Adrenal gland (tissue), 12 donors: Measurements from ENCODE around the gene AFDN. TPM values are rescaled to one million over a fixed set of nuclear protein-coding genes. Genes with fewer than 3 reads are reported as not detected.

Experiments used
- DNase-seq, 7 donors: peaks; one replicate each; pipeline ENCODE4 v3.0.0-alpha.2; 2019 to 2020
- H3K27ac ChIP-seq, 5 donors: fragments of 200-600 bp; sonication (generic) in 4 of 5; 1 replicate in 3 of 5; 2 replicates in 2 of 5; pipeline versions ENCODE4 v1.5.1 to v1.8.0; 2016 to 2020; ENCODE audit warnings: mild to moderate bottlenecking in 1 of 5
- H3K27me3 ChIP-seq: fragments of 200-600 bp; 2 replicates; pipeline ENCODE4 v1.8.0; 2021
- H3K36me3 ChIP-seq, 2 donors: fragments of 200-600 bp; replicated peaks in 1 of 2; 1 replicate in 1 of 2; 2 replicates in 1 of 2; pipeline versions ENCODE4 v1.5.1 to v1.8.0; 2018 to 2022
- H3K4me1 ChIP-seq, 2 donors: fragments of 200-600 bp; replicated peaks in 1 of 2; 1 replicate in 1 of 2; 2 replicates in 1 of 2; pipeline versions ENCODE4 v1.5.1 to v1.8.0; 2018 to 2021
- H3K4me3 ChIP-seq, 4 donors: fragments of 200-600 bp; sonication (generic) in 3 of 4; one replicate each; pipeline ENCODE4 v1.5.1; 2016 to 2018
- H3K9me3 ChIP-seq, 3 donors: fragments of 200-600 bp; sonication (generic) in 1 of 3; replicated peaks in 1 of 3; 1 replicate in 2 of 3; 2 replicates in 1 of 3; pipeline versions ENCODE4 v1.5.1 to v1.8.0; 2016 to 2021
- CTCF ChIP-seq, 6 experiments: fragments of 450-650 bp in 4 of 6; fragments of 200-600 bp in 2 of 6; sonication (generic) in 1 of 6; IDR thresholded peaks; 1 replicate in 5 of 6; 2 replicates in 1 of 6; pipeline versions ENCODE4 v1.5.1 to v1.8.0; 2016 to 2021; ENCODE audit warnings: antibody characterized with exemption in 6 of 6, mild to moderate bottlenecking in 2 of 6, moderate library complexity in 1 of 6
- POLR2A ChIP-seq, 2 donors: fragments of 450-650 bp; IDR thresholded peaks; one replicate each; pipeline ENCODE4 v1.6.1; 2017; ENCODE audit warnings: antibody characterized with exemption in 2 of 2, mild to moderate bottlenecking in 2 of 2, moderate library complexity in 1 of 2
- WGBS, 4 donors: extraction: QIAGEN DNeasy Blood & Tissue Kit in 2 of 4; methylation state at CpG; one replicate each; pipeline versions ENCODE4 v1.1.5 to v1.1.7; 2013 to 2017; 5-methylcytosine and 5-hydroxymethylcytosine counted together
- intact Hi-C, 2 donors: fragments of 100-400 bp; cut with DNase I; formaldehyde crosslinking; loops; one replicate each; pipeline versions ENCODE4 v1.14.1 to v1.15.0; 2022 to 2023
- polyA plus RNA-seq, 3 donors: library from polyadenylated mRNA; stranded (reverse); fragments of 200-250 nt in 2 of 3; fragments of 350-450 nt in 1 of 3; fragmentation: Illumina TruSeq in 1 of 3; extraction: RNeasy Lipid Tissue Mini Kit (QIAGEN cat#74804) in 1 of 3; gene quantifications; one replicate each; pipeline ENCODE4 v1.2.3, GENCODE V29; 2013 to 2014
- total RNA-seq, 9 donors: library from RNA; depleted of rRNA in 4 of 9; stranded (reverse); fragments of >200 nt in 4 of 9; fragments of 120-200 nt in 1 of 9; fragmentation: NEBNext Ultra II Directional in 1 of 9; extraction: Animal tissue kit (Norgen Biotek cat#: 25700) in 1 of 9; gene quantifications; one replicate each; pipeline versions ENCODE4 v1.1.0 to v1.2.4, GENCODE V29; 2013 to 2023
- donor health status: healthy with polysubstance abuse.
- donor health status: Bipolar disorder and iron deficiency.
- donor health status: DM: yes; HTN: yes; CAD: no.
- donor health status: DM: no; HTN: no; CAD: no.
- donor health status: DM: no; HTN: no; CAD: no.
- donor health status: DM: yes; HTN: yes; CAD: no.

Gene AFDN
- total and polyA plus RNA-seq, 12 donors, result 15.2 to 47.1 (median 39.3) TPM

GRCh38 chr6:167944130-167944529 lies 117.4 kb downstream of the AFDN start:
- Histone ChIP-seq H3K9me3 (no peaks in the 10 kb centered on the region), H3K27me3 (no peaks in the 10 kb centered on the region), H3K27ac (no peak overlapping the region), H3K4me1 (no peaks in the 10 kb centered on the region), H3K36me3 (peaks cover 0 to 37% of the 10 kb centered on the region in 2 donors), H3K4me3 (no peak overlapping the region)
- no peak for DNase-seq
- WGBS, 4 donors, result 96 to 100% (median 97%) methylated on average over 4 of the region's 4 CpGs
- TF ChIP-seq POLR2A (IDR thresholded peaks at IDR 0.05), result no peak
- intact Hi-C loops, result no loop called here

GRCh38 chr6:167946007-167946406 lies 119.3 kb downstream of the AFDN start:
- Histone ChIP-seq H3K4me3 (no peak overlapping the region), H3K4me1 (no peaks in the 10 kb centered on the region), H3K27me3 (no peaks in the 10 kb centered on the region), H3K27ac (no peak overlapping the region), H3K9me3 (no peaks in the 10 kb centered on the region), H3K36me3 (peaks cover 0 to 54% of the 10 kb centered on the region in 2 donors)
- no peak for DNase-seq
- intact Hi-C loops, result no loop called here
- 93 to 97% (median 96%) methylated on average over 11 of the region's 11 CpGs for WGBS, 4 donors
- TF ChIP-seq CTCF (IDR thresholded peaks at IDR 0.05), result no peak
- no peak for TF ChIP-seq POLR2A (IDR thresholded peaks at IDR 0.05)

GRCh38 chr6:167946604-167947003 lies 119.9 kb downstream of the AFDN start:
- no peak overlapping the region for H3K27ac ChIP-seq
- H3K4me1 ChIP-seq, result no peaks in the 10 kb centered on the region
- no peak overlapping the region for H3K4me3 ChIP-seq
- intact Hi-C loops, result no loop called here
- WGBS, 4 donors, result 78 to 83% (median 81%) methylated on average over 5 of the region's 5 CpGs
- no peak for DNase-seq
- peaks cover 0 to 60% of the 10 kb centered on the region in 2 donors for H3K36me3 ChIP-seq
- H3K27me3 ChIP-seq, result no peaks in the 10 kb centered on the region
- H3K9me3 ChIP-seq, result no peaks in the 10 kb centered on the region
- TF ChIP-seq POLR2A (IDR thresholded peaks at IDR 0.05) (no peak), CTCF (IDR thresholded peaks at IDR 0.05) (no peak)

- peaks cover 0 to 64% of the 10 kb centered on the region in 2 donors for H3K36me3 ChIP-seq
- DNase-seq, result no peak
- 90 to 97% (median 94%) methylated on average over 1 of the region's 1 CpG for WGBS, 4 donors
- TF ChIP-seq POLR2A (IDR thresholded peaks at IDR 0.05), result no peak
- TF ChIP-seq CTCF (IDR thresholded peaks at IDR 0.05), result no peak
- no peaks in the 10 kb centered on the region for H3K4me1 ChIP-seq
- intact Hi-C loops, result no loop called here
- H3K9me3 ChIP-seq, result no peaks in the 10 kb centered on the region
- no peak overlapping the region for H3K4me3 ChIP-seq
- no peak overlapping the region for H3K27ac ChIP-seq
- no peaks in the 10 kb centered on the region for H3K27me3 ChIP-seq
These were observed 121.0 kb downstream of the AFDN start for GRCh38 chr6:167947716-167948115.

- 87 to 92% (median 90%) methylated on average over 4 of the region's 4 CpGs for WGBS, 4 donors
- no peak for TF ChIP-seq CTCF (IDR thresholded peaks at IDR 0.05)
- TF ChIP-seq POLR2A (IDR thresholded peaks at IDR 0.05), result no peak
- no peak overlapping the region for H3K27ac ChIP-seq
- intact Hi-C loops, result no loop called here
- no peak for DNase-seq
- H3K4me1 ChIP-seq, result no peaks in the 10 kb centered on the region
- H3K27me3 ChIP-seq, result no peaks in the 10 kb centered on the region
- no peak overlapping the region for H3K4me3 ChIP-seq
- H3K36me3 ChIP-seq, result peaks cover 0 to 61% of the 10 kb centered on the region in 2 donors
- no peaks in the 10 kb centered on the region for H3K9me3 ChIP-seq
These were observed 122.0 kb downstream of the AFDN start for GRCh38 chr6:167948716-167949115.
